Measurements from ENCODE around the gene GLS2.

GLS2 gene

GRCh38 chr12:56461235-56462159, 26.5 kb downstream of the GLS2 start:
- TF ChIP-seq CTCF (IDR thresholded peaks at IDR 0.05; ENCODE audit: low read depth, low read length), result no peak
- in situ Hi-C loops (cut with HindIII; ENCODE audit: low sequenced_read_pairs), result no loop called here

DNA sequence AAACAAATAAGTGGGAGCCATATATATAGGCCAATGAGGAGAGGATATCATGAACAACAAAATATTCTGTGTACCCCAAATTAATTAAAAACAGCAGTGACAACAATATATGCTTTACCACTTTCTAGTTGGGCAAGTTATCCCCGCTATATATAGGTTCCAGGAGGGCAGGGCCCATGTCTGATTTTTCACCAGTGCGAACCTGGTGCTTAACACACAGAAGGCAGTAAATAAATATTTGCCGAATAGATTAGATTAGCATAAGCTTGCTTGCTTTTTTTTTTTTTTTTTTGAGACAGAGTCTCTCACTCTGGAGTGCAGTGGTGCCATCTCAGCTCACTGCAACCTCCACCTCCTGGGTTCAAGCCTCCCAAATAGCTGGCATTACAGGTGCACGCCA, 30.1 kb downstream of the GLS2 start:
- H3K4me3 ChIP-seq (ENCODE audit: low read depth, low read length), result no peak overlapping the region
- no peak for TF ChIP-seq CTCF (IDR thresholded peaks at IDR 0.05; ENCODE audit: low read depth, low read length)
- no peak for DNase-seq (ENCODE audit: low read depth, low spot score)
- in situ Hi-C loops (cut with HindIII; ENCODE audit: low sequenced_read_pairs), result no loop called here

More at GRCh38 chr12:56461235-56462159, 26.5 kb downstream of the GLS2 start:
- H3K4me3 ChIP-seq (ENCODE audit: low read depth, low read length), result no peak overlapping the region
- DNase-seq (ENCODE audit: low read depth, low spot score), result peak; percentile 5

DNA sequence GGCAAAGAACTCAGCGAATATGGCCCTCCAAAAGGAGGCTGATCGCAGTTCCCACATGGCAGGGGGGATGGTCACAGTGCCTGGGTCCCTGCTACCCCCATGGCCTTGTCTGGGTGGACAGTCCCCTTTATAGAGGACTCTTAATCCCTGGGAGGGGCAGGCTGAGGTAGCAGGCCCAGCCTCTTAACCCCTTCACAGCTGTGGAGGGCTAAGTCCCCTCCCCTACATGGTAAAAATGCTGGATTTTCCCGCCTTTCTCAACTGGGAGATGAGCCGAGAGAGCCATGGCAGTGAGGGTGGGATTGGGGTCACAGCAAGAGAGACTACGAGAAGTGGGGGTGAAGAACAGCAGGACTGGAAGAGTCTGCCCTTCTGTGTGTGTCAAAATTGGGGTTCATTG, 33.4 kb downstream of the GLS2 start, which contains the start of gene MIP:
Gene MIP, minus strand, starts transcription at position 101 of the 400 bp plus-strand sequence. Its CDS starts 44 bp downstream, at position 57.
- DNase-seq (ENCODE audit: low read depth, low spot score), result no peak
- no peak within 1 kb of the TSS for H3K4me3 ChIP-seq (ENCODE audit: low read depth, low read length)
- in situ Hi-C loops (cut with HindIII; ENCODE audit: low sequenced_read_pairs), result no loop called here
- no peak for TF ChIP-seq CTCF (IDR thresholded peaks at IDR 0.05; ENCODE audit: low read depth, low read length)

- TF ChIP-seq CTCF (IDR thresholded peaks at IDR 0.05; ENCODE audit: low read depth, low read length), result no peak
- DNase-seq (ENCODE audit: low read depth, low spot score), result no peak
- H3K4me3 ChIP-seq (ENCODE audit: low read depth, low read length), result no peak overlapping the region
- in situ Hi-C loops (cut with HindIII; ENCODE audit: low sequenced_read_pairs), result no loop called here
These were observed 36.8 kb downstream of the GLS2 start for GRCh38 chr12:56451147-56451546.

DNA sequence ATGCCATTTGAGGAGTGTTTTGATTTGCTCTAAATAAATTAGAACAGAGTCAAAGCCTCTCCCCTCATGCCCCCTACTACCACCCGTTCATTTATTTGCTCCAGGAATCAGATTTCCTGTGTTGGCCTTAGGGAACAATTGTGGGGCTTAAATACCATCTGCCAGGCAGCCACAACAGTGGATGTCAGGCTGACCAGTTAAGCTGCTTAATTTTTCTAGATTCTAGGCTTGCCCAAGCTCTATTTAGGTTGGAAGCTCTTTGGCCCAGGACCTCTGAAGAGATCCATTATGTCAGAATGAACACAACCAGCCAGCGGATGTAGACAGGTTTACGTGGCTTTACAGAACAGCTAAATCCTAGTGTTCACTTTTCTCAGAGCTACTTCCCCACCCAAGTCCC, 37.7 kb downstream of the GLS2 start:
- in situ Hi-C loops (cut with HindIII; ENCODE audit: low sequenced_read_pairs), result no loop called here
- no peak for DNase-seq (ENCODE audit: low read depth, low spot score)
- no peak for TF ChIP-seq CTCF (IDR thresholded peaks at IDR 0.05; ENCODE audit: low read depth, low read length)
- H3K4me3 ChIP-seq (ENCODE audit: low read depth, low read length), result no peak overlapping the region

- in situ Hi-C loops (cut with HindIII; ENCODE audit: low sequenced_read_pairs), result no loop called here
- H3K4me3 ChIP-seq (ENCODE audit: low read depth, low read length), result peak overlapping the region; percentile 73
- no peak for TF ChIP-seq CTCF (IDR thresholded peaks at IDR 0.05; ENCODE audit: low read depth, low read length)
- no peak for DNase-seq (ENCODE audit: low read depth, low spot score)
These were observed 38.4 kb downstream of the GLS2 start for GRCh38 chr12:56449622-56449984.
